ENCODE data around the gene OPTN. TPM values are rescaled to one million over a fixed set of nuclear protein-coding genes. Genes with fewer than 3 reads are reported as not detected.
A peak's percentile ranks its signal among the peaks of the same experiment; 100 is the strongest.
"Not testable (repeated sequence)": the region's sequence is repeated elsewhere in the genome, so short reads cannot be mapped to it uniquely, and the experiment has no call there.

The OPTN gene
- total RNA-seq, 6 donors from 2014 or later, result 35.3 to 60.1 (median 52.2) TPM

- 82 to 86% methylated on average over 7 of the region's 7 CpGs for WGBS, 2 donors
- TF ChIP-seq CTCF (IDR thresholded peaks at IDR 0.05), result no peak
- no peak for TF ChIP-seq POLR2AphosphoS5 (IDR thresholded peaks at IDR 0.05)
- TF ChIP-seq POLR2A (IDR thresholded peaks at IDR 0.05), result no peak
- TF ChIP-seq EP300 (IDR thresholded peaks at IDR 0.05), result no peak
- Histone ChIP-seq H3K36me3 (no peaks in the 10 kb centered on the region), H3K9me3 (no peaks in the 10 kb centered on the region), H3K27me3 (no peaks in the 10 kb centered on the region), H3K4me3 (no peak overlapping the region), H3K4me1 (no peaks in the 10 kb centered on the region), H3K27ac (no peak overlapping the region)
- peak in 1 of 2 donors; percentile 82 for ATAC-seq (ENCODE audit: low FRiP score in 2 of 2)
- DNase-seq, result no peak
These were observed 7.5 kb upstream of the OPTN start for GRCh38 chr10:13092291-13093102.

GRCh38 chr10:13094082-13094481, 5.9 kb upstream of the OPTN start:
- H3K9me3 ChIP-seq; H3K4me3 ChIP-seq; H3K27me3 ChIP-seq; DNase-seq; H3K4me1 ChIP-seq; H3K27ac ChIP-seq; H3K36me3 ChIP-seq; ATAC-seq (ENCODE audit: low FRiP score in 2 of 2): not testable (repeated sequence)
- 93 to 96% methylated on average over 4 of the region's 4 CpGs for WGBS, 2 donors

- Histone ChIP-seq H3K9me3 (no peaks in the 10 kb centered on the region), H3K4me1 (peaks cover 0 to 13% (median 6%) of the 10 kb centered on the region in 4 donors), H3K27me3 (no peaks in the 10 kb centered on the region), H3K36me3 (no peaks in the 10 kb centered on the region), H3K27ac (no peak overlapping the region), H3K4me3 (no peak overlapping the region)
- no peak for DNase-seq
- no peak for TF ChIP-seq POLR2A (IDR thresholded peaks at IDR 0.05)
- no peak for TF ChIP-seq EP300 (IDR thresholded peaks at IDR 0.05)
- no peak for TF ChIP-seq CTCF (IDR thresholded peaks at IDR 0.05)
- TF ChIP-seq POLR2AphosphoS5 (IDR thresholded peaks at IDR 0.05), result no peak
- 86 to 87% methylated on average over 3 of the region's 3 CpGs for WGBS, 2 donors
- ATAC-seq (ENCODE audit: low FRiP score in 2 of 2), result peak in 1 of 2 donors; percentile 22
These were observed 4.9 kb upstream of the OPTN start for GRCh38 chr10:13095094-13095493.

GRCh38 chr10:13095929-13096328, 4.0 kb upstream of the OPTN start:
- DNase-seq (no peak), ATAC-seq (ENCODE audit: low FRiP score in 2 of 2) (no peak)
- WGBS, 2 donors, result 93 to 97% methylated on average over 2 of the region's 2 CpGs
- H3K36me3 ChIP-seq, result no peaks in the 10 kb centered on the region
- no peak overlapping the region for H3K27ac ChIP-seq
- no peaks in the 10 kb centered on the region for H3K27me3 ChIP-seq
- H3K4me3 ChIP-seq, result no peak overlapping the region
- H3K4me1 ChIP-seq, result peaks cover 0 to 15% (median 7%) of the 10 kb centered on the region in 4 donors
- no peaks in the 10 kb centered on the region for H3K9me3 ChIP-seq
- no peak for TF ChIP-seq CTCF (IDR thresholded peaks at IDR 0.05)
- no peak for TF ChIP-seq POLR2AphosphoS5 (IDR thresholded peaks at IDR 0.05)
- TF ChIP-seq POLR2A (IDR thresholded peaks at IDR 0.05), result no peak
- no peak for TF ChIP-seq EP300 (IDR thresholded peaks at IDR 0.05)

GRCh38 chr10:13099144-13099665, 758 bp upstream of the OPTN start:
- H3K4me3 ChIP-seq, result peak overlapping the region; percentile 80 to 99 (median 87)
- peak in 1 of 2 donors; percentile 30 for DNase-seq
- no peaks in the 10 kb centered on the region for H3K27me3 ChIP-seq
- no peaks in the 10 kb centered on the region for H3K36me3 ChIP-seq
- 3 to 5% methylated on average over 14 of the region's 14 CpGs for WGBS, 2 donors
- peak; percentile 58 to 67 for ATAC-seq (ENCODE audit: low FRiP score in 2 of 2)
- H3K9me3 ChIP-seq, result no peaks in the 10 kb centered on the region
- peak overlapping the region; percentile 92 to 97 (median 96) for H3K27ac ChIP-seq
- no peak for TF ChIP-seq CTCF (IDR thresholded peaks at IDR 0.05)
- no peak for TF ChIP-seq POLR2A (IDR thresholded peaks at IDR 0.05)
- TF ChIP-seq POLR2AphosphoS5 (IDR thresholded peaks at IDR 0.05), result no peak
- TF ChIP-seq EP300 (IDR thresholded peaks at IDR 0.05), result no peak
- peaks cover 4 to 29% (median 22%) of the 10 kb centered on the region in 4 donors for H3K4me1 ChIP-seq

All from upper lobe of left lung (tissue), 6 donors.